IMR-90 (cell line): Measurements from ENCODE around the gene CRACDL. TPM values are rescaled to one million over a fixed set of nuclear protein-coding genes. Genes with fewer than 3 reads are reported as not detected.

Experiments
- ATAC-seq: fragments of 200-7000 bp; cut with Tn5 transposase; 2 replicates; pipeline ENCODE4 v1.9.1; 2020; ENCODE audit warnings: low read depth, mild to moderate bottlenecking, moderate library complexity
- BruUV-seq: library from RNA; stranded (reverse); fragments of 400-500 nt; replicated peaks from 2 replicates; lab custom pipeline; 2021; lab: Mats Ljungman, UMichigan
- CTCF ChIA-PET: fragments of 300-600 bp; formaldehyde crosslinking; extraction: SDS; loops from one replicate; lab custom pipeline; 2021; ENCODE audit warnings: antibody characterized with exemption; lab: Yijun Ruan, JAX
- POLR2A ChIA-PET: fragments of 300-600 bp; sonication (Branson Sonifier 250); formaldehyde crosslinking; loops from one replicate; lab custom pipeline; 2022; ENCODE audit warnings: antibody characterized with exemption; ENCODE audit not compliant: unreplicated experiment; lab: Charles Lee
- DNase-seq: peaks from one replicate; pipeline ENCODE4 v3.0.0; 2013
- H2AFZ ChIP-seq: replicated peaks from 2 replicates; pipeline ENCODE3; 2013; ENCODE audit warnings: low read length, mild to moderate bottlenecking; ENCODE audit not compliant: poor library complexity
- H2AK5ac ChIP-seq: 2 replicates; pipeline ENCODE4 v1.6.1; 2013; ENCODE audit warnings: low read depth, low read length, inconsistent platforms
- H2AK9ac ChIP-seq: replicated peaks from 2 replicates; pipeline ENCODE3; 2013; ENCODE audit warnings: mild to moderate bottlenecking, low read depth, low read length, moderate library complexity; ENCODE audit not compliant: poor library complexity
- H2BK120ac ChIP-seq: 2 replicates; pipeline ENCODE4 v1.6.1; 2013; ENCODE audit warnings: low read depth, low read length, inconsistent platforms
- H2BK15ac ChIP-seq: 3 replicates; pipeline ENCODE4 v1.6.1; 2013; ENCODE audit warnings: low read depth, low read length, inconsistent platforms
- H2BK20ac ChIP-seq: 2 replicates; pipeline ENCODE4 v1.6.1; 2013; ENCODE audit warnings: low read depth, mild to moderate bottlenecking, inconsistent platforms, low read length, moderate library complexity
- H2BK5ac ChIP-seq: 2 replicates; pipeline ENCODE4 v1.6.1; 2013; ENCODE audit warnings: mild to moderate bottlenecking, low read depth, low read length, inconsistent platforms; ENCODE audit not compliant: poor library complexity, severe bottlenecking
- H3K14ac ChIP-seq: replicated peaks from 2 replicates; pipeline ENCODE4 v1.6.1; 2013; ENCODE audit warnings: low read depth, low read length, inconsistent platforms
- H3K18ac ChIP-seq: 2 replicates; pipeline ENCODE4 v1.6.1; 2013; ENCODE audit warnings: low read depth, low read length, control low read depth
- H3K23ac ChIP-seq: 2 replicates; pipeline ENCODE4 v1.6.1; 2013; ENCODE audit warnings: low read depth, low read length, inconsistent platforms
- H3K27ac ChIP-seq: 2 replicates; pipeline ENCODE4 v1.5.1; 2013; ENCODE audit warnings: mild to moderate bottlenecking, control low read depth, low read length; ENCODE audit not compliant: insufficient read depth
- H3K27me3 ChIP-seq: 2 replicates; pipeline ENCODE4 v1.6.1; 2013; ENCODE audit warnings: low read length; ENCODE audit not compliant: control insufficient read depth, insufficient read depth
- H3K36me3 ChIP-seq: 2 replicates; pipeline ENCODE4 v1.6.1; 2013; ENCODE audit warnings: low read length, mixed read lengths; ENCODE audit not compliant: control insufficient read depth, insufficient read depth
- H3K4ac ChIP-seq: 2 replicates; pipeline ENCODE4 v1.6.1; 2013; ENCODE audit warnings: low read depth, low read length, inconsistent platforms
- H3K4me1 ChIP-seq: 2 replicates; pipeline ENCODE4 v1.6.1; 2013; ENCODE audit warnings: low read length, mixed read lengths; ENCODE audit not compliant: control insufficient read depth, insufficient read depth
- H3K4me2 ChIP-seq: 2 replicates; pipeline ENCODE4 v1.6.1; 2013; ENCODE audit warnings: low read depth, mild to moderate bottlenecking, control low read depth, low read length, moderate library complexity
- H3K4me3 ChIP-seq: 2 replicates; pipeline ENCODE4 v1.5.1; 2013; ENCODE audit warnings: low read depth, mild to moderate bottlenecking, control low read depth, low read length, moderate library complexity; ENCODE audit not compliant: insufficient read depth
- H3K56ac ChIP-seq: 2 replicates; pipeline ENCODE4 v1.6.1; 2013; ENCODE audit warnings: low read length, inconsistent platforms; ENCODE audit not compliant: insufficient read depth; ENCODE audit errors: extremely low read depth
- H3K79me1 ChIP-seq, 2 experiments: 2 replicates each; pipeline ENCODE4 v1.6.1; 2013; ENCODE audit warnings: low read length in 2 of 2, inconsistent platforms in 1 of 2, low read depth in 1 of 2
- H3K9ac ChIP-seq: 2 replicates; pipeline ENCODE4 v1.6.1; 2013; ENCODE audit warnings: low read depth, low read length, control low read depth
- H3K9me1 ChIP-seq: 2 replicates; pipeline ENCODE4 v1.6.1; 2013; ENCODE audit warnings: low read length, inconsistent platforms; ENCODE audit not compliant: insufficient read depth
- H3K9me3 ChIP-seq: 2 replicates; pipeline ENCODE4 v1.6.1; 2013; ENCODE audit warnings: low read length; ENCODE audit not compliant: control insufficient read depth, insufficient read depth
- H4K20me1 ChIP-seq: 2 replicates; pipeline ENCODE4 v1.6.1; 2013; ENCODE audit warnings: low read length, inconsistent platforms; ENCODE audit not compliant: insufficient read depth
- H4K5ac ChIP-seq: 2 replicates; pipeline ENCODE4 v1.6.1; 2013; ENCODE audit warnings: mild to moderate bottlenecking, low read depth, low read length, control low read depth
- H4K8ac ChIP-seq, 2 experiments: 2 replicates each; pipeline ENCODE4 v1.6.1; 2013; ENCODE audit warnings: low read depth in 2 of 2, low read length in 2 of 2, control low read depth in 1 of 2, inconsistent platforms in 1 of 2
- H4K91ac ChIP-seq: 2 replicates; pipeline ENCODE4 v1.6.1; 2013; ENCODE audit warnings: low read depth, low read length, inconsistent platforms; ENCODE audit not compliant: insufficient read depth
- RCOR1 ChIP-seq: IDR thresholded peaks from 2 replicates; pipeline ENCODE4 v1.6.1; 2012; ENCODE audit warnings: mild to moderate bottlenecking, low read length, improper control_type of control experiment; ENCODE audit not compliant: insufficient replicate concordance
- WGBS, 2 experiments: methylation state at CpG; one replicate each; pipeline versions ENCODE4 v1.1.5 to v1.1.7; 2013; ENCODE audit warnings: missing lambda C conversion rate in 2 of 2; ENCODE audit not compliant: insufficient read length in 1 of 2; ENCODE audit errors: extremely low coverage in 2 of 2; 5-methylcytosine and 5-hydroxymethylcytosine counted together
- dilution Hi-C: fragments of 300-500 bp; cut with HindIII; formaldehyde crosslinking; loops from one replicate; pipeline ENCODE4 v1.14.3; 2018; ENCODE audit warnings: low sequenced_read_pairs; ENCODE audit not compliant: unreplicated experiment
- in situ Hi-C: fragments of 300-500 bp; cut with MboI; formaldehyde crosslinking; loops from 3 replicates; pipeline ENCODE4 v1.14.3; 2019; ENCODE audit warnings: low sequenced_read_pairs, inconsistent platforms, mixed read lengths
- intact Hi-C: fragments of 100-400 bp; cut with micrococcal nuclease; formaldehyde crosslinking; loops from 2 replicates; pipeline ENCODE4 v1.10.0; 2022
- polyA plus RNA-seq, 3 experiments: library from polyadenylated mRNA; depleted of rRNA; stranded (reverse); fragments of >200 nt; gene quantifications; 2 replicates each; pipeline ENCODE4 v1.2.3, GENCODE V29; 2012; ENCODE audit warnings: low replicate concordance in 1 of 3
- total RNA-seq: library from RNA; depleted of rRNA; stranded (reverse); fragments of >200 nt; gene quantifications from 2 replicates; pipeline ENCODE4 v1.2.3, GENCODE V29; 2012
- TF ChIP-seq, protein P1 (sequence below): fragments of 150-350 bp; IDR thresholded peaks from 2 replicates; pipeline ENCODE4 v1.6.1; 2016; ENCODE audit warnings: low read depth, mild to moderate bottlenecking, low read length, moderate library complexity, borderline replicate concordance

The CRACDL gene
- total and polyA plus RNA-seq, 2 of the 4 experiments (the other 2 are of a cell fraction) = not detected

DNA sequence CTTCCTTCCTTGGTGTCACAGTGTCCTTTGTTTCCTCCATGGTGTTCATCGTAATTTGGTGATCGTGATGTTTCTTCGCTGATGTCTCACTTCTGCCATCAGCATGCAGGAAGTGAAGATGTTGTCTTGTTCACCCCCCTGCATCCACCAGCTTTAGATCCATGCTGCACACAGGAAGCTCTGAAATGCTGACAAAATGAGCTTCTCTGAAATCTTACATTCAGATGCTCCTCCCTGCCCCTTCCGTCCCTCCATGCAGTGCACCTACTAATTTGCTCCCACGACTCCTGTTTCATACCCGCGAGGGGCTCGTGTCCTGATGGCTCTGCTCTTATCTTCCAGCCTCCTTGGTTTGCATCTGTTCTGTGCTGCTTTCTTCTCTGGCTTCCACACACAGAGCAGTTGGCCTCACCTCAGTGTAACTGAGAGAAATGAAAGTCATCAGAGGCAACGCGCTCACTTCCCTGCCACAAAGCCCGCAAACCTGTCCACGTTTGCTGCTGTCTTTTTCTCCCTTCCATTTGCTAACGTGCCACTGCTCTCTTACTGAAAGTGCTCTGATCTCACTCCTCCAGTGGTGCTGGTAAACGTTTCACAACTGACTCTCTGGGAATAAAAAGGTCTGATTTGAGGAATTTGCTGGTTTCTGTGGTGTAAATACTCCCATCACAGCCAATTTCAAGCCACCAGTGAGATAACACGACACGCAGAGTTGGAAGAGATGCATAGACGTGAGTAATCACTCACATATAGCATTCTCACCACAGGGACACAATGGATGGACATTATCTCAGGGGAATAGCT lies 164.1 kb downstream of the CRACDL start:
- H2BK120ac ChIP-seq = no peak overlapping the region
- no peaks in the 10 kb centered on the region for H3K4me1 ChIP-seq
- H3K56ac ChIP-seq = no peak overlapping the region
- H3K27ac ChIP-seq = no peak overlapping the region
- H4K91ac ChIP-seq = no peak overlapping the region
- H3K4me2 ChIP-seq = no peak overlapping the region
- no peak overlapping the region for H3K4me3 ChIP-seq
- no peaks in the 10 kb centered on the region for H3K79me1 ChIP-seq
- no peak overlapping the region for H2AK5ac ChIP-seq
- H3K36me3 ChIP-seq = no peaks in the 10 kb centered on the region
- dilution Hi-C loops = no loop called here
- DNase-seq (no peak), ATAC-seq (no peak)
- in situ Hi-C loops = no loop called here
- H2BK5ac ChIP-seq = no peak overlapping the region
- no peak overlapping the region for H3K4ac ChIP-seq
- H4K5ac ChIP-seq = no peak overlapping the region
- H2BK20ac ChIP-seq = no peak overlapping the region
- H3K9me3 ChIP-seq = no peaks in the 10 kb centered on the region
- no peak overlapping the region for H4K8ac ChIP-seq
- no peak overlapping the region for H3K9ac ChIP-seq
- BruUV-seq = no TSS peak
- no peak for TF ChIP-seq RCOR1
- TF ChIP-seq, protein P1, sequence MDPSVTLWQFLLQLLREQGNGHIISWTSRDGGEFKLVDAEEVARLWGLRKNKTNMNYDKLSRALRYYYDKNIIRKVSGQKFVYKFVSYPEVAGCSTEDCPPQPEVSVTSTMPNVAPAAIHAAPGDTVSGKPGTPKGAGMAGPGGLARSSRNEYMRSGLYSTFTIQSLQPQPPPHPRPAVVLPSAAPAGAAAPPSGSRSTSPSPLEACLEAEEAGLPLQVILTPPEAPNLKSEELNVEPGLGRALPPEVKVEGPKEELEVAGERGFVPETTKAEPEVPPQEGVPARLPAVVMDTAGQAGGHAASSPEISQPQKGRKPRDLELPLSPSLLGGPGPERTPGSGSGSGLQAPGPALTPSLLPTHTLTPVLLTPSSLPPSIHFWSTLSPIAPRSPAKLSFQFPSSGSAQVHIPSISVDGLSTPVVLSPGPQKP = no peak
- ChIA-PET POLR2A (no interaction called here), CTCF (no interaction called here)
- intact Hi-C loops = no loop called here
- no peak overlapping the region for H3K18ac ChIP-seq
- H2BK15ac ChIP-seq = no peak overlapping the region
- H2AK9ac ChIP-seq = no peak overlapping the region
- H3K14ac ChIP-seq = no peak overlapping the region
- WGBS, 2 experiments = 71% methylated on average over 12 of the region's 17 CpGs; no CpG with 5 or more reads in 1 of the 2 experiments
- H3K23ac ChIP-seq = no peak overlapping the region
- H3K27me3 ChIP-seq = peaks cover 17% of the 10 kb centered on the region
- H3K9me1 ChIP-seq = no peaks in the 10 kb centered on the region
- no peak overlapping the region for H2AFZ ChIP-seq
- no peaks in the 10 kb centered on the region for H4K20me1 ChIP-seq
